SK-N-SH treated with all-trans-retinoic acid at 6 μM for 48 hours (cell line): ENCODE data around the gene NDRG4.

ENCODE experiments used
- ARNTL ChIP-seq: fragments of 450-650 bp; formaldehyde crosslinking; IDR thresholded peaks from 2 replicates; pipeline ENCODE4 v1.5.0; 2020; ENCODE audit warnings: low read depth, mild to moderate bottlenecking, moderate library complexity, borderline replicate concordance
- CSRNP3 ChIP-seq: fragments of 250-450 bp; sonication (Bioruptor Pico); IDR thresholded peaks from 2 replicates; pipeline ENCODE4 v1.5.1; 2021; ENCODE audit warnings: mild to moderate bottlenecking, moderate library complexity
- ISL1 ChIP-seq: fragments of 250-450 bp; sonication (Bioruptor Pico); IDR thresholded peaks from 2 replicates; pipeline ENCODE4 v2.1.2; 2022; ENCODE audit warnings: mild to moderate bottlenecking, moderate library complexity
- PATZ1 ChIP-seq: fragments of 250-450 bp; sonication (Bioruptor Pico); IDR thresholded peaks from 2 replicates; pipeline ENCODE4 v1.8.0; 2020; ENCODE audit warnings: mild to moderate bottlenecking, moderate library complexity, borderline replicate concordance
- RARB ChIP-seq: fragments of 250-450 bp; sonication (Bioruptor Pico); IDR thresholded peaks from 2 replicates; pipeline ENCODE4 v1.8.0; 2021; ENCODE audit warnings: mild to moderate bottlenecking, moderate library complexity
- TCF4 ChIP-seq: fragments of 250-450 bp; sonication (Bioruptor Pico); IDR thresholded peaks from 2 replicates; pipeline ENCODE4 v1.8.0; 2021; ENCODE audit warnings: mild to moderate bottlenecking, moderate library complexity, borderline replicate concordance
- ZFP3 ChIP-seq: fragments of 250-450 bp; sonication (Bioruptor Pico); IDR thresholded peaks from 2 replicates; pipeline ENCODE4 v1.5.0; 2020; ENCODE audit warnings: mild to moderate bottlenecking, moderate library complexity
- ZFP30 ChIP-seq: fragments of 450-650 bp; formaldehyde crosslinking; IDR thresholded peaks from 2 replicates; pipeline ENCODE4 v1.5.0; 2022; ENCODE audit warnings: mild to moderate bottlenecking, moderate library complexity
- ZNF8 ChIP-seq: fragments of 450-650 bp; formaldehyde crosslinking; IDR thresholded peaks from 2 replicates; pipeline ENCODE4 v1.5.0; 2020; ENCODE audit warnings: mild to moderate bottlenecking, moderate library complexity
- TF ChIP-seq, protein P1 (sequence below): fragments of 250-450 bp; sonication (Bioruptor Pico); IDR thresholded peaks from 2 replicates; pipeline ENCODE4 v1.5.0; 2020; ENCODE audit warnings: mild to moderate bottlenecking, moderate library complexity
- TF ChIP-seq, protein P2 (sequence below): fragments of 250-450 bp; sonication (Bioruptor Pico); IDR thresholded peaks from 2 replicates; pipeline ENCODE4 v1.5.1; 2020; ENCODE audit warnings: low read depth, mild to moderate bottlenecking, moderate library complexity
- TF ChIP-seq, protein P3 (sequence below): fragments of 250-450 bp; sonication (Bioruptor Pico); IDR thresholded peaks from 2 replicates; pipeline ENCODE4 v1.8.0; 2021; ENCODE audit warnings: low read depth, mild to moderate bottlenecking, moderate library complexity, borderline replicate concordance

DNA sequence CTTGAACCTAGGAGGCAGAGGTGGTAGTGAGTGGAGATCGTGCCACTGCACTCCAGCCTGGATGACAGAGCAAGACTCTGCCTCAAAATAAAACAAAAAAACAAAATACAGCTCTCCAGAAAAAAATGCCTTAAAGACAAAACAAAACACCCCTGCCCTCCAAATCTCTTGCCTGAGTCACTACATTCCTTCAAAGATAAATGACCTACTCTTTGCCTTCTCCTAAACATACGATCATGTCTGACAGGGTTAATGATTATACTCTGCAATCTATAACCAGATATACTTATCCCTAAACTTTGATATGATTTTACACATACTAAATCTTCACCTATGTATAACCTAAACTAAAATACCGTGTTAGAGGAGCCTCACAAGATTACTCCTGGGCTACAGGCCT is 13.9 kb downstream of the NDRG4 start:
- TF ChIP-seq TCF4 (CRISPR knock-in tag) (no peak), PATZ1 (CRISPR knock-in tag) (no peak), ZFP3 (CRISPR knock-in tag) (no peak), RARB (CRISPR knock-in tag) (no peak), ZNF8 (CRISPR knock-in tag) (no peak), ARNTL (CRISPR knock-in tag) (no peak), ZFP30 (CRISPR knock-in tag) (no peak), ISL1 (no peak), CSRNP3 (no peak)
- TF ChIP-seq, protein P1, sequence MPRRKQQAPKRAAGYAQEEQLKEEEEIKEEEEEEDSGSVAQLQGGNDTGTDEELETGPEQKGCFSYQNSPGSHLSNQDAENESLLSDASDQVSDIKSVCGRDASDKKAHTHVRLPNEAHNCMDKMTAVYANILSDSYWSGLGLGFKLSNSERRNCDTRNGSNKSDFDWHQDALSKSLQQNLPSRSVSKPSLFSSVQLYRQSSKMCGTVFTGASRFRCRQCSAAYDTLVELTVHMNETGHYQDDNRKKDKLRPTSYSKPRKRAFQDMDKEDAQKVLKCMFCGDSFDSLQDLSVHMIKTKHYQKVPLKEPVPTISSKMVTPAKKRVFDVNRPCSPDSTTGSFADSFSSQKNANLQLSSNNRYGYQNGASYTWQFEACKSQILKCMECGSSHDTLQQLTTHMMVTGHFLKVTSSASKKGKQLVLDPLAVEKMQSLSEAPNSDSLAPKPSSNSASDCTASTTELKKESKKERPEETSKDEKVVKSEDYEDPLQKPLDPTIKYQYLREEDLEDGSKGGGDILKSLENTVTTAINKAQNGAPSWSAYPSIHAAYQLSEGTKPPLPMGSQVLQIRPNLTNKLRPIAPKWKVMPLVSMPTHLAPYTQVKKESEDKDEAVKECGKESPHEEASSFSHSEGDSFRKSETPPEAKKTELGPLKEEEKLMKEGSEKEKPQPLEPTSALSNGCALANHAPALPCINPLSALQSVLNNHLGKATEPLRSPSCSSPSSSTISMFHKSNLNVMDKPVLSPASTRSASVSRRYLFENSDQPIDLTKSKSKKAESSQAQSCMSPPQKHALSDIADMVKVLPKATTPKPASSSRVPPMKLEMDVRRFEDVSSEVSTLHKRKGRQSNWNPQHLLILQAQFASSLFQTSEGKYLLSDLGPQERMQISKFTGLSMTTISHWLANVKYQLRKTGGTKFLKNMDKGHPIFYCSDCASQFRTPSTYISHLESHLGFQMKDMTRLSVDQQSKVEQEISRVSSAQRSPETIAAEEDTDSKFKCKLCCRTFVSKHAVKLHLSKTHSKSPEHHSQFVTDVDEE (CRISPR knock-in tag), result no peak
- TF ChIP-seq, protein P2, sequence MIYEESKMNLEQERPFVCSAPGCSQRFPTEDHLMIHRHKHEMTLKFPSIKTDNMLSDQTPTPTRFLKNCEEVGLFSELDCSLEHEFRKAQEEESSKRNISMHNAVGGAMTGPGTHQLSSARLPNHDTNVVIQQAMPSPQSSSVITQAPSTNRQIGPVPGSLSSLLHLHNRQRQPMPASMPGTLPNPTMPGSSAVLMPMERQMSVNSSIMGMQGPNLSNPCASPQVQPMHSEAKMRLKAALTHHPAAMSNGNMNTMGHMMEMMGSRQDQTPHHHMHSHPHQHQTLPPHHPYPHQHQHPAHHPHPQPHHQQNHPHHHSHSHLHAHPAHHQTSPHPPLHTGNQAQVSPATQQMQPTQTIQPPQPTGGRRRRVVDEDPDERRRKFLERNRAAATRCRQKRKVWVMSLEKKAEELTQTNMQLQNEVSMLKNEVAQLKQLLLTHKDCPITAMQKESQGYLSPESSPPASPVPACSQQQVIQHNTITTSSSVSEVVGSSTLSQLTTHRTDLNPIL, result no peak
- TF ChIP-seq, protein P3, sequence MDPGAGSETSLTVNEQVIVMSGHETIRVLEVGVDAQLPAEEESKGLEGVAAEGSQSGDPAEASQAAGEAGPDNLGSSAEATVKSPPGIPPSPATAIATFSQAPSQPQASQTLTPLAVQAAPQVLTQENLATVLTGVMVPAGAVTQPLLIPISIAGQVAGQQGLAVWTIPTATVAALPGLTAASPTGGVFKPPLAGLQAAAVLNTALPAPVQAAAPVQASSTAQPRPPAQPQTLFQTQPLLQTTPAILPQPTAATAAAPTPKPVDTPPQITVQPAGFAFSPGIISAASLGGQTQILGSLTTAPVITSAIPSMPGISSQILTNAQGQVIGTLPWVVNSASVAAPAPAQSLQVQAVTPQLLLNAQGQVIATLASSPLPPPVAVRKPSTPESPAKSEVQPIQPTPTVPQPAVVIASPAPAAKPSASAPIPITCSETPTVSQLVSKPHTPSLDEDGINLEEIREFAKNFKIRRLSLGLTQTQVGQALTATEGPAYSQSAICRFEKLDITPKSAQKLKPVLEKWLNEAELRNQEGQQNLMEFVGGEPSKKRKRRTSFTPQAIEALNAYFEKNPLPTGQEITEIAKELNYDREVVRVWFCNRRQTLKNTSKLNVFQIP (CRISPR knock-in tag), result no peak
